ENCODE data around the gene SLC18B1. TPM values are rescaled to one million over a fixed set of nuclear protein-coding genes. Genes with fewer than 3 reads are reported as not detected.

SLC18B1 gene
- total and polyA plus RNA-seq, 2 experiments from 2014 or later: 12.6 to 18.7 TPM

DNA sequence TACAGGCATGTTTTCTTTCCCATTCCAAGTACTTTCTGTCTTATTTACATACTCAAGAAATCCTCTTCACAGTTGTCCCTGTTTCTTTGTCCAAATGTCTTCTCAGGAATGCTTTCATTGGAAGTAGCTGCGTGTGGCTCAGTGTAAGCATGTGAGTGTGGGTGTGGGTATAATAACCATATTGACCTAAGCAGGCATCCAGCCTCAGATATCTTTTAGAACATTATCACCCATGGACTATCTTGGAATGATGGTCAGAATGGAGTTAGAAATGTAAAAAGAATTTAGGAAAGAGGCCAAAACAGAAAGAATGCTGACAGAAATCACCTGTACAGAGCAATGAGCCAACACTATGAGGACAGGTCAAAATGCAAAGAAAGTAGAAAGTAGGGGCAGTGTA is 57.2 kb downstream of the SLC18B1 start:
- Histone ChIP-seq H3K27ac (no peak overlapping the region), H3K36me3 (no peaks in the 10 kb centered on the region), H3K4me3 (no peak overlapping the region), H3K27me3 (no peaks in the 10 kb centered on the region), H3K9me3 (ENCODE audit: low read depth) (no peaks in the 10 kb centered on the region), H3K4me1 (ENCODE audit: low read depth) (no peaks in the 10 kb centered on the region)
- DNase-seq (ENCODE audit: low read depth in 1 of 2, low spot score in 1 of 2): no peak
- TF ChIP-seq, protein P1, sequence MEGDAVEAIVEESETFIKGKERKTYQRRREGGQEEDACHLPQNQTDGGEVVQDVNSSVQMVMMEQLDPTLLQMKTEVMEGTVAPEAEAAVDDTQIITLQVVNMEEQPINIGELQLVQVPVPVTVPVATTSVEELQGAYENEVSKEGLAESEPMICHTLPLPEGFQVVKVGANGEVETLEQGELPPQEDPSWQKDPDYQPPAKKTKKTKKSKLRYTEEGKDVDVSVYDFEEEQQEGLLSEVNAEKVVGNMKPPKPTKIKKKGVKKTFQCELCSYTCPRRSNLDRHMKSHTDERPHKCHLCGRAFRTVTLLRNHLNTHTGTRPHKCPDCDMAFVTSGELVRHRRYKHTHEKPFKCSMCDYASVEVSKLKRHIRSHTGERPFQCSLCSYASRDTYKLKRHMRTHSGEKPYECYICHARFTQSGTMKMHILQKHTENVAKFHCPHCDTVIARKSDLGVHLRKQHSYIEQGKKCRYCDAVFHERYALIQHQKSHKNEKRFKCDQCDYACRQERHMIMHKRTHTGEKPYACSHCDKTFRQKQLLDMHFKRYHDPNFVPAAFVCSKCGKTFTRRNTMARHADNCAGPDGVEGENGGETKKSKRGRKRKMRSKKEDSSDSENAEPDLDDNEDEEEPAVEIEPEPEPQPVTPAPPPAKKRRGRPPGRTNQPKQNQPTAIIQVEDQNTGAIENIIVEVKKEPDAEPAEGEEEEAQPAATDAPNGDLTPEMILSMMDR (IDR thresholded peaks at IDR 0.05; ENCODE audit: low read depth, low read length): no peak

DNA sequence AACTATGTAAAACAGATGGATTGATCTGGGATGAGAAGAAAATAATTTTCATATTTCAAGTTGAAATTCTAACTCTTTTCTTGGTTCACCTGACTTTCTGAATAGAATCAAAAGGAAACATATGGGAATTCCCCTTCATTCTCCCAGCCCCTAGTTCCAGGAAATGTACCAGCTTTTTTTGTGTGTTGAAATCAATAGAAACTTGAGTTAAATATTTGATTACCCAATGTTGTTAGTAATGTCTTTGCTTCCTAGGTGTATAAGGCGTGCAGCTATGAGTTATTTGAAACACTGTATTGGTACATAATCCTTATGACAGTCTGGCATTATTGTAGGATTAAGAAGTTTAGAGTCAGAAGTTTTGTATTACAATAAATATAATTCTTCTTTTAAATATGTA is 62.2 kb downstream of the SLC18B1 start:
- no peaks in the 10 kb centered on the region for H3K36me3 ChIP-seq
- TF ChIP-seq, protein P1 (IDR thresholded peaks at IDR 0.05; ENCODE audit: low read depth, low read length): no peak

DNA sequence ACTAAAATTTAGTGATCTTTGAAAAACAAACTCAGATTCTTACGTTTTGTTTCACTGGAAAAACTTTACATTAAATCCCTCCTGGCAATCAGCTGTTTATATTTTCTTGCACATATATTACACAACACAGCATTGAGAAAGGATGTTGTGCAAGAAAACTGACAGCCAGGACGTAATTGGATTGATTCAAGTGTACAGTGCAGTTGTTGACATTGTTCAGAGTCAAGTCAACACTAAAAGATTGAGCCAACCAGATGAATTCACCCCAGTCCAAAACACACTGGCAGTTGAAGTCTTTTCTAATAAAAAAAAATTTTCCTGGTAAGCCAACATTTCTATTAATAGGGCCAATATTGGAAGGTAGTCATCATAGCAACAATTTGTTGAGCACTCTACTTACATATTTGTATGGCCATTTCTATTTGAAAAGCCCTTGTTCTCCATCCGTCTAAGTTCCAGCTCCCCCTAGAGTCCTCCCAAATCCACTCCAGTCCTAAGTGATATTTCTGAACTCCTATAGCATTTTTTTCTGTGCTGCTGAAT is 63.7 kb downstream of the SLC18B1 start:
- no peaks in the 10 kb centered on the region for H3K27me3 ChIP-seq
- H3K4me3 ChIP-seq: no peak overlapping the region
- peak; percentile 9 to 78 for DNase-seq (ENCODE audit: low read depth in 1 of 2, low spot score in 1 of 2)
- TF ChIP-seq, protein P1 (IDR thresholded peaks at IDR 0.05; ENCODE audit: low read depth, low read length): peak; percentile 46
- H3K9me3 ChIP-seq (ENCODE audit: low read depth): no peaks in the 10 kb centered on the region
- H3K27ac ChIP-seq: no peak overlapping the region
- H3K36me3 ChIP-seq: no peaks in the 10 kb centered on the region
- H3K4me1 ChIP-seq (ENCODE audit: low read depth): no peaks in the 10 kb centered on the region

More for the DNA sequence above, 62.2 kb downstream of the SLC18B1 start:
- DNase-seq (ENCODE audit: low read depth in 1 of 2, low spot score in 1 of 2): peak in 1 of 2 donors; percentile 33
- Histone ChIP-seq H3K4me1 (ENCODE audit: low read depth) (no peaks in the 10 kb centered on the region), H3K9me3 (ENCODE audit: low read depth) (no peaks in the 10 kb centered on the region), H3K4me3 (no peak overlapping the region), H3K27ac (no peak overlapping the region), H3K27me3 (no peaks in the 10 kb centered on the region)

DNA sequence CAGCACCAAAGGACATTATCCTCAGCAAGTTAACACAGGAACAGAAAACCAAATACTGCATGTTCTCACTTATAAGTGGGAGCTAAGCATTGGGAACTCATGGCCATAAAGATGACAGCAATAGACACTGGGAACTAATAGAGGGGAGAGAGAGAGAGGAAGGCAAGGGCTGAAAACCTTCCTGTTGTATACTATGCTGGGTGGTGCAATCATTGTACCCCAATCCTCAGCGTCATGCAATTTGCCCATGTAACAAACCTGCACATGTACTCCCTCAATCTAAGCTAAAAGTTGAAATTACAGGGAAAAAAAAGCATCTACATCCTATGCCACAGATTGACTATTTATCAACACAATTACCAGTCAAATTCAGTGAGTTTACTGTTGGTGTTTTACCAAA is 64.6 kb downstream of the SLC18B1 start:
- TF ChIP-seq, protein P1 (IDR thresholded peaks at IDR 0.05; ENCODE audit: low read depth, low read length): no peak
- Histone ChIP-seq H3K36me3 (no peaks in the 10 kb centered on the region), H3K27me3 (no peaks in the 10 kb centered on the region), H3K4me3 (no peak overlapping the region), H3K4me1 (ENCODE audit: low read depth) (no peaks in the 10 kb centered on the region), H3K27ac (no peak overlapping the region), H3K9me3 (ENCODE audit: low read depth) (no peaks in the 10 kb centered on the region)
- DNase-seq (ENCODE audit: low read depth in 1 of 2, low spot score in 1 of 2): no peak

DNA sequence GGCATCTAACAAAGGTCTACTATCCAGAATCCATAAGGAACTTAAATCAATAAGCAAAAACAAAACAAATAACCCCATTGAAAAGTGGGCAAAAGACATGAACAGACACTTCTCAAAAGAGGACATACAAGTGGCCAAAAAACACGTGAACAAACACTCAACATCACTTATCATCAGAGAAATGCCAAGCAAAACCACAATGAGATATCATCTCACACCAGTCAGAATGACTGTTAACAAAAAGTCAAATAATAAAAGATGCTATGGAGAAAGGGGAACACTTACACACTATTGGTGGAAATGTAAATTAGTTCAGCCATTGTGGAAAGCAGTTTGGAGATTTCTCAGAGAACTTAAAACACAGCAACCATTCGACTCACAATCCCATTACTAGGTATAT is 65.2 kb downstream of the SLC18B1 start:
- Histone ChIP-seq H3K9me3 (ENCODE audit: low read depth) (no peaks in the 10 kb centered on the region), H3K36me3 (no peaks in the 10 kb centered on the region)
- TF ChIP-seq, protein P1 (IDR thresholded peaks at IDR 0.05; ENCODE audit: low read depth, low read length): no peak

More for the DNA sequence above, 65.2 kb downstream of the SLC18B1 start:
- no peaks in the 10 kb centered on the region for H3K4me1 ChIP-seq (ENCODE audit: low read depth)
- no peak overlapping the region for H3K4me3 ChIP-seq
- no peak for DNase-seq (ENCODE audit: low read depth in 1 of 2, low spot score in 1 of 2)
- no peak overlapping the region for H3K27ac ChIP-seq
- H3K27me3 ChIP-seq: no peaks in the 10 kb centered on the region
